HCT116 (cell line): ENCODE measurements around the gene RBM4B. TPM values are rescaled to one million over a fixed set of nuclear protein-coding genes. Genes with fewer than 3 reads are reported as not detected.
A peak's percentile ranks its signal among the peaks of the same experiment; 100 is the strongest.

Source experiments
- ATAC-seq: fragments of 200-7000 bp; cut with Tn5 transposase; 2 replicates; pipeline ENCODE4 v1.9.1; 2020; ENCODE audit warnings: mild to moderate bottlenecking, moderate library complexity
- BruUV-seq: library from RNA; stranded (reverse); fragments of 400-500 nt; replicated peaks from 2 replicates; lab custom pipeline; 2021; lab: Mats Ljungman, UMichigan
- CTCF ChIA-PET: fragments of 300-600 bp; sonication (Branson Sonifier 250); formaldehyde crosslinking; loops from one replicate; lab custom pipeline; 2021; ENCODE audit warnings: antibody characterized with exemption; lab: Charles Lee
- POLR2A ChIA-PET: fragments of 300-600, 350-600 bp; sonication (Branson Sonifier 250); formaldehyde crosslinking; loops from one replicate; lab custom pipeline; 2021; ENCODE audit warnings: antibody characterized with exemption; lab: Charles Lee
- RAD21 ChIA-PET, 2 experiments: fragments of 300-600 bp; sonication (Branson Sonifier 250); formaldehyde crosslinking; loops; one replicate each; lab custom pipeline; 2023; ENCODE audit warnings: low total read pairs in 2 of 2; ENCODE audit not compliant: uncharacterized antibody in 2 of 2, unreplicated experiment in 2 of 2, low non-redundant PET in 1 of 2; lab: Charles Lee
- DNase-seq: peaks from one replicate; pipeline ENCODE4 v3.0.0-alpha.2; 2010; ENCODE audit warnings: low read depth, low spot score
- H2AFZ ChIP-seq: fragments of 200-600 bp; shearing (Covaris generic), sonication (generic); 2 replicates; pipeline ENCODE4 v1.6.1; 2017; ENCODE audit warnings: low read depth, mixed run types, mixed read lengths, antibody characterized with exemption, low read length; ENCODE audit not compliant: poor library complexity, severe bottlenecking
- H3K27ac ChIP-seq: 2 replicates; pipeline ENCODE4 v1.5.1; 2012; ENCODE audit warnings: low read depth, low read length
- H3K27me3 ChIP-seq: fragments of 200-600 bp; sonication (generic); 2 replicates; pipeline ENCODE4 v1.6.1; 2016; ENCODE audit warnings: mixed run types, low read length, mixed read lengths; ENCODE audit not compliant: insufficient read depth
- H3K36me3 ChIP-seq, 2 experiments: fragments of 200-500 bp in 1 of 2; fragments of 200-600 bp in 1 of 2; sonication (Bioruptor generic) in 1 of 2; sonication (generic) in 1 of 2; 2 replicates each; pipeline versions ENCODE4 v1.5.1 to v1.6.1; 2014 to 2016; ENCODE audit warnings: low read length in 2 of 2, inconsistent platforms in 1 of 2, mixed read lengths in 1 of 2, mixed run types in 1 of 2; ENCODE audit not compliant: insufficient read depth in 2 of 2, control insufficient read depth in 1 of 2
- H3K4me1 ChIP-seq, 2 experiments: fragments of 200-600 bp in 1 of 2; sonication (generic) in 1 of 2; 2 replicates each; pipeline versions ENCODE4 v1.5.1 to v1.6.1; 2012 to 2017; ENCODE audit warnings: low read length in 2 of 2, inconsistent platforms in 1 of 2, mild to moderate bottlenecking in 1 of 2, mixed read lengths in 1 of 2, mixed run types in 1 of 2, moderate library complexity in 1 of 2; ENCODE audit not compliant: insufficient read depth in 2 of 2, control insufficient read depth in 1 of 2
- H3K4me2 ChIP-seq: fragments of 200-600 bp; sonication (generic); 2 replicates; pipeline ENCODE4 v1.6.1; 2017; ENCODE audit warnings: mixed run types, low read length, mixed read lengths
- H3K4me3 ChIP-seq, 2 experiments: fragments of 200-600 bp in 1 of 2; sonication (generic) in 1 of 2; replicated peaks in 1 of 2; 2 replicates each; pipeline ENCODE4 v1.5.1; 2011 to 2016; ENCODE audit warnings: low read length in 2 of 2, control low read depth in 1 of 2, low read depth in 1 of 2, mild to moderate bottlenecking in 1 of 2, mixed read lengths in 1 of 2, mixed run types in 1 of 2
- H3K79me2 ChIP-seq: fragments of 200-600 bp; sonication (generic); 2 replicates; pipeline ENCODE4 v1.6.1; 2017; ENCODE audit warnings: mild to moderate bottlenecking, mixed run types, low read length, moderate library complexity, mixed read lengths; ENCODE audit not compliant: insufficient read depth
- H3K9ac ChIP-seq: fragments of 200-600 bp; sonication (generic); 2 replicates; pipeline ENCODE4 v1.6.1; 2016; ENCODE audit warnings: low read length, mixed read lengths
- H3K9me2 ChIP-seq: fragments of 200-600 bp; sonication (generic), shearing (Covaris generic); 2 replicates; pipeline ENCODE4 v1.6.1; 2017; ENCODE audit warnings: mixed run types, mild to moderate bottlenecking, moderate library complexity; ENCODE audit not compliant: insufficient read depth
- H3K9me3 ChIP-seq, 2 experiments: fragments of 200-500 bp in 1 of 2; fragments of 200-600 bp in 1 of 2; sonication (Bioruptor generic) in 1 of 2; sonication (generic) in 1 of 2; 2 replicates each; pipeline ENCODE4 v1.6.1; 2014 to 2017; ENCODE audit warnings: low read length in 2 of 2, mixed read lengths in 2 of 2, inconsistent platforms in 1 of 2, low read depth in 1 of 2, mild to moderate bottlenecking in 1 of 2, mixed run types in 1 of 2, moderate library complexity in 1 of 2; ENCODE audit not compliant: control insufficient read depth in 1 of 2, insufficient read depth in 1 of 2
- H4K20me1 ChIP-seq: fragments of 200-600 bp; sonication (generic), shearing (Covaris generic); 2 replicates; pipeline ENCODE4 v1.6.1; 2017; ENCODE audit warnings: mixed run types, mild to moderate bottlenecking, moderate library complexity; ENCODE audit not compliant: insufficient read depth
- CBX3 ChIP-seq: IDR thresholded peaks from 2 replicates; pipeline ENCODE4 v1.6.1; 2012; ENCODE audit warnings: low read depth
- EGR1 ChIP-seq: IDR thresholded peaks from 2 replicates; pipeline ENCODE4 v1.6.1; 2012; ENCODE audit warnings: low read depth
- ELF1 ChIP-seq: IDR thresholded peaks from 2 replicates; pipeline ENCODE4 v1.6.1; 2012; ENCODE audit warnings: low read depth, borderline replicate concordance
- EZH2phosphoT487 ChIP-seq: fragments of 200-600 bp; IDR thresholded peaks from 2 replicates; pipeline ENCODE4 v1.6.1; 2018; ENCODE audit warnings: antibody characterized with exemption, borderline replicate concordance
- FOSL1 ChIP-seq: IDR thresholded peaks from 2 replicates; pipeline ENCODE4 v1.6.1; 2012; ENCODE audit warnings: low read depth
- JUND ChIP-seq: IDR thresholded peaks from 2 replicates; pipeline ENCODE4 v1.6.1; 2012
- POLR2A ChIP-seq: IDR thresholded peaks from 2 replicates; pipeline ENCODE4 v1.7.0; 2011; ENCODE audit warnings: borderline replicate concordance; ENCODE audit not compliant: insufficient read depth, insufficient read length; ENCODE audit errors: extremely low read depth
- POLR2AphosphoS5 ChIP-seq: IDR thresholded peaks from 2 replicates; pipeline ENCODE4 v1.6.1; 2011; ENCODE audit warnings: mild to moderate bottlenecking, low read depth, low read length, moderate library complexity
- RAD21 ChIP-seq: IDR thresholded peaks from 2 replicates; pipeline ENCODE4 v1.6.1; 2012; ENCODE audit warnings: low read depth, mild to moderate bottlenecking
- SIN3A ChIP-seq: IDR thresholded peaks from 2 replicates; pipeline ENCODE4 v1.6.1; 2012; ENCODE audit warnings: low read depth
- SP1 ChIP-seq: IDR thresholded peaks from 2 replicates; pipeline ENCODE4 v1.6.1; 2012; ENCODE audit warnings: low read depth
- TCF7L2 ChIP-seq: IDR thresholded peaks from 2 replicates; pipeline ENCODE4 v1.7.0; 2011; ENCODE audit warnings: borderline replicate concordance, inconsistent platforms; ENCODE audit not compliant: insufficient read depth, insufficient read length; ENCODE audit errors: extremely low read depth
- YY1 ChIP-seq: IDR thresholded peaks from 2 replicates; pipeline ENCODE4 v1.6.1; 2011; ENCODE audit warnings: low read length, low read depth, moderate library complexity, mild to moderate bottlenecking; ENCODE audit not compliant: insufficient replicate concordance; ENCODE audit errors: extremely low read depth
- ZBTB33 ChIP-seq: IDR thresholded peaks from 2 replicates; pipeline ENCODE4 v1.6.1; 2011; ENCODE audit warnings: mild to moderate bottlenecking, low read length, moderate library complexity; ENCODE audit not compliant: insufficient replicate concordance; ENCODE audit errors: extremely low read depth
- ZFX ChIP-seq: fragments of 450-650 bp; IDR thresholded peaks from 2 replicates; pipeline ENCODE4 v1.6.1; 2017
- ZNF274 ChIP-seq: fragments of 200-500 bp; sonication (Bioruptor generic); IDR thresholded peaks from 2 replicates; pipeline ENCODE4 v1.6.1; 2014; ENCODE audit warnings: mild to moderate bottlenecking, low read depth, low read length, inconsistent platforms
- intact Hi-C: fragments of 100-400 bp; cut with micrococcal nuclease; formaldehyde crosslinking; loops from 2 replicates; pipeline ENCODE4 v1.10.0; 2022
- total RNA-seq: library from RNA; stranded (reverse); gene quantifications from one replicate; pipeline ENCODE4 v1.2.1, GENCODE V29; 2021; ENCODE audit not compliant: unreplicated experiment

Gene RBM4B
- total RNA-seq, 1 experiment from 2014 or later, result 18.1 TPM

GRCh38 chr11:66720223-66720898 lies 42.7 kb upstream of the RBM4B start:
- BruUV-seq, result no TSS peak
- intact Hi-C loops, result no loop called here
- Histone ChIP-seq H3K27me3 (no peaks in the 10 kb centered on the region), H3K9me2 (no peaks in the 10 kb centered on the region), H2AFZ (peak overlapping the region; percentile 46), H3K4me1 (peaks cover 24 to 37% of the 10 kb centered on the region in 2 experiments), H3K79me2 (no peaks in the 10 kb centered on the region), H3K9me3 (no peaks in the 10 kb centered on the region), H4K20me1 (no peaks in the 10 kb centered on the region), H3K4me3 (peak overlapping the region; percentile 56 to 66), H3K4me2 (peak overlapping the region; percentile 94), H3K9ac (peak overlapping the region; percentile 61), H3K27ac (peak overlapping the region; percentile 90), H3K36me3 (no peaks in the 10 kb centered on the region; a peak in 1 of 4 replicates)
- ChIA-PET RAD21 (no interaction called here), POLR2A (interaction anchor here (0.9 kb wide), 1 partner anchor 23 kb away, joined by 3 read pairs; no protein-coding TSS in a partner anchor), CTCF (no interaction called here)
- peak; percentile 96 for ATAC-seq
- TF ChIP-seq EGR1 (peak; percentile 89), YY1 (peak; percentile 19), FOSL1 (no peak; the same call in none of the 2 replicates), ZBTB33 (no peak), JUND (peak; percentile 68; the same call in 1 of the 2 replicates), SIN3A (peak; percentile 40; the same call in 1 of the 2 replicates), SP1 (peak; percentile 58; the same call in 1 of the 2 replicates), EZH2phosphoT487 (no peak), TCF7L2 (no peak), RAD21 (no peak), CBX3 (no peak), ZFX (peak; percentile 27; the same call in 1 of the 2 replicates), POLR2A (peak; percentile 76), ZNF274 (no peak), POLR2AphosphoS5 (peak; percentile 92), ELF1 (no peak)
- peak; percentile 83 for DNase-seq
